ENCODE results near the gene ITGA5. TPM values are rescaled to one million over a fixed set of nuclear protein-coding genes. Genes with fewer than 3 reads are reported as not detected.

Gene ITGA5
- total RNA-seq, 2 donors from 2014 or later = 28.5 to 49.1 TPM

GRCh38 chr12:54401119-54401518 lies 17.9 kb downstream of the ITGA5 start:
- WGBS, 2 donors = 70 to 100% methylated on average over 2 of the region's 2 CpGs
- Histone ChIP-seq H3K36me3 (replicated peaks in 1 of 2; ENCODE audit: insufficient read depth in 1 of 2, low read depth in 2 of 2) (peaks cover 0 to 6% of the 10 kb centered on the region in 2 donors), H3K4me3 (no peak overlapping the region), H3K27ac (no peak overlapping the region), H3K9me3 (no peaks in the 10 kb centered on the region), H3K4me1 (no peaks in the 10 kb centered on the region), H3K27me3 (no peaks in the 10 kb centered on the region)
- no peak for DNase-seq
- no peak for TF ChIP-seq POLR2A (IDR thresholded peaks at IDR 0.05)
- no peak for TF ChIP-seq CTCF (IDR thresholded peaks at IDR 0.05)
- ATAC-seq = no peak
- intact Hi-C loops (cut with DNase I) = loop anchor here (5.0 kb wide), 1 partner anchor 36 kb away; no protein-coding TSS in a partner anchor

DNA sequence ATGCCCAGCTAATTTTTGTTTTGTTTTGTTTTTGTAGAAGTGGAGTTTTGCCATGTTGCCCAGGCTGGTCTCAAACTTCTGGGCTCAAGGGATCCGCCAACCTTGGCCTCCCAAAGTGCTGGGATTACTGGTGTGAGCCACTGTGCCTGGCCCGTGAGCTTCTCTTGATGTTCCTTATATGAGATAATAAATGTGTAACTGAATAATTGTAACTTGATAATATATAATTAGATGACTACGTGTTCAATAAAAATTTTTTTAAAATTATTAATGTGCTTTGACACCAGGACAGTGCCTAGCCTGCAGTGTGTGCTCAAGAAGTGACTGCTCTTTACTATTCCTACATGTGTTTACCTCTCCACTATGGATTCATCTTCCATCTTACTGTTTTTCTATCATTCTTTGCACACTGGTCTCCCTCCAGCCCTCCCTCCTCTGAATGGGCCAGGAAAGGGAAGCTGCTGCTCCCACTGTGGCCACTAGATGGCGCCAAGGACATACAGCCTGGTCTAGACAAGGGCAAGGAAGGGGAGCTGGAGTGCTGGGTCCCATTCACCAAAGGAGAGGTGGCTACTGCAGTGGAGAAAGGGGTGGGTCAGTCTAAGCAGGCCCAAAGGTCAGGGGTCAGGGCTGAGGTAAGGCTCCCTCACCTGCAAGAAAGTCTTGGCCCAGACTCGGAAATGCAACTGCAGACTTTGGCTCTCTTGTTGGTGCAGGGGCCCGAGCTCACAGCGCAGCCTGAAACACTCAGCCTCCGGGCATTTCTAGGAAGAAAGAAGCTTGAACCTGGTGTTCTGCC lies 19.9 kb downstream of the ITGA5 start:
- peak; percentile 83 to 89 (median 86) for DNase-seq
- TF ChIP-seq CTCF (IDR thresholded peaks at IDR 0.05) (peak; percentile 92 to 99 (median 97)), POLR2A (IDR thresholded peaks at IDR 0.05) (no peak)
- intact Hi-C loops (cut with DNase I) = no loop called here

GRCh38 chr12:54398218-54398617 lies 20.8 kb downstream of the ITGA5 start:
- 74 to 81% methylated on average over 2 of the region's 2 CpGs for WGBS, 2 donors
- TF ChIP-seq POLR2A (IDR thresholded peaks at IDR 0.05) (no peak), CTCF (IDR thresholded peaks at IDR 0.05) (no peak)
- no peak overlapping the region for H3K27ac ChIP-seq
- H3K4me1 ChIP-seq = no peaks in the 10 kb centered on the region
- intact Hi-C loops (cut with DNase I) = no loop called here
- H3K36me3 ChIP-seq (replicated peaks in 1 of 2; ENCODE audit: insufficient read depth in 1 of 2, low read depth in 2 of 2) = peaks cover 0 to 6% of the 10 kb centered on the region in 2 donors
- DNase-seq (no peak), ATAC-seq (no peak)
- no peaks in the 10 kb centered on the region for H3K27me3 ChIP-seq
- no peak overlapping the region for H3K4me3 ChIP-seq
- no peaks in the 10 kb centered on the region for H3K9me3 ChIP-seq

More for the DNA sequence above, 19.9 kb downstream of the ITGA5 start:
- no peak overlapping the region for H3K27ac ChIP-seq
- H3K36me3 ChIP-seq (replicated peaks in 1 of 2; ENCODE audit: insufficient read depth in 1 of 2, low read depth in 2 of 2) = peaks cover 0 to 6% of the 10 kb centered on the region in 2 donors
- H3K4me3 ChIP-seq = no peak overlapping the region
- no peaks in the 10 kb centered on the region for H3K4me1 ChIP-seq
- 57 to 60% methylated on average over 5 to 6 of the region's 8 CpGs for WGBS, 2 donors
- no peaks in the 10 kb centered on the region for H3K27me3 ChIP-seq
- H3K9me3 ChIP-seq = no peaks in the 10 kb centered on the region
- ATAC-seq = peak; percentile 85

- Histone ChIP-seq H3K36me3 (replicated peaks in 1 of 2; ENCODE audit: insufficient read depth in 1 of 2, low read depth in 2 of 2) (peaks cover 0 to 6% of the 10 kb centered on the region in 2 donors), H3K4me1 (no peaks in the 10 kb centered on the region)
- TF ChIP-seq POLR2A (IDR thresholded peaks at IDR 0.05) (no peak), CTCF (IDR thresholded peaks at IDR 0.05) (no peak)
Measured at GRCh38 chr12:54397157-54397556, 21.9 kb downstream of the ITGA5 start.

DNA sequence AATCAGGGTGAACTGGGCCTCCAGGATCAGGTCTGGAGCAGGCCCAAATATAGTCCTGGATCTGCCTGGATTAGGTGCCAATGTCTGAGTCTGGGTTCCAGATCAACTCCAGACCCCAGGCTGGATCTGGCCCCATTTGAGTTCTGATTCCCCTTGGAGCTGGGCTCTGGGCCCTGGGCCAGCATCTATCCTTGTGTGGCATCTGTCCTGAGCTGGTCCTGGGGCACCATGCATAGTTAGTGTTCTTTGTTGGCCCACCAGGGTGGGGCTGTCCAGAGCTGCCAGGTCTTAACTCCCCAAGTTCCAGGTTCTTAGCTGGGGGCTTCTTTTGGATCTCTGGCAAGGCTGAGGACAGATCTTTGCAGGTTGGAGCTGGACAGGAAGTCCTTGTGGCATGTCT lies 23.5 kb downstream of the ITGA5 start:
- Histone ChIP-seq H3K27me3 (no peaks in the 10 kb centered on the region), H3K36me3 (replicated peaks in 1 of 2; ENCODE audit: insufficient read depth in 1 of 2, low read depth in 2 of 2) (peaks cover 0 to 6% of the 10 kb centered on the region in 2 donors), H3K9me3 (no peaks in the 10 kb centered on the region), H3K27ac (no peak overlapping the region), H3K4me3 (no peak overlapping the region), H3K4me1 (no peaks in the 10 kb centered on the region)
- intact Hi-C loops (cut with DNase I) = no loop called here
- ATAC-seq = no peak
- no peak for TF ChIP-seq CTCF (IDR thresholded peaks at IDR 0.05)
- TF ChIP-seq POLR2A (IDR thresholded peaks at IDR 0.05) = no peak
- DNase-seq = no peak

More at GRCh38 chr12:54397157-54397556, 21.9 kb downstream of the ITGA5 start:
- no peak for DNase-seq
- no peaks in the 10 kb centered on the region for H3K9me3 ChIP-seq
- WGBS, 2 donors = 75 to 82% methylated on average over 1 of the region's 1 CpG
- intact Hi-C loops (cut with DNase I) = no loop called here
- no peak overlapping the region for H3K27ac ChIP-seq
- H3K27me3 ChIP-seq = no peaks in the 10 kb centered on the region
- H3K4me3 ChIP-seq = no peak overlapping the region
- ATAC-seq = no peak

All from body of pancreas (tissue), 4 donors.